Spleen (tissue), 11 donors: ENCODE measurements around the gene KRTAP22-1. TPM values are rescaled to one million over a fixed set of nuclear protein-coding genes. Genes with fewer than 3 reads are reported as not detected.

Experiments
- DNase-seq: peaks from one replicate; pipeline ENCODE4 v3.0.0-alpha.2; 2020
- H3K27ac ChIP-seq, 8 donors: fragments of 200-600 bp; sonication (generic) in 7 of 8; 1 replicate in 4 of 8; 2 replicates in 4 of 8; pipeline versions ENCODE4 v1.5.0 to v1.8.0; 2016 to 2021; ENCODE audit warnings: inconsistent platforms in 4 of 8, mild to moderate bottlenecking in 4 of 8, moderate library complexity in 1 of 8
- H3K27me3 ChIP-seq, 7 donors: fragments of 200-600 bp; sonication (generic) in 6 of 7; replicated peaks in 1 of 7; 1 replicate in 4 of 7; 2 replicates in 3 of 7; pipeline versions ENCODE4 v1.5.0 to v1.8.0; 2016 to 2021; ENCODE audit warnings: inconsistent platforms in 3 of 7, mild to moderate bottlenecking in 1 of 7
- H3K36me3 ChIP-seq, 6 donors: fragments of 200-600 bp; sonication (generic) in 5 of 6; 1 replicate in 4 of 6; 2 replicates in 2 of 6; pipeline versions ENCODE4 v1.5.0 to v1.8.0; 2016 to 2021; ENCODE audit warnings: inconsistent platforms in 2 of 6
- H3K4me1 ChIP-seq, 6 donors: fragments of 200-600 bp; sonication (generic) in 5 of 6; 1 replicate in 3 of 6; 2 replicates in 3 of 6; pipeline versions ENCODE4 v1.5.0 to v1.8.0; 2016 to 2021; ENCODE audit warnings: inconsistent platforms in 3 of 6
- H3K4me3 ChIP-seq, 8 donors: fragments of 200-600 bp; sonication (generic) in 7 of 8; 1 replicate in 4 of 8; 2 replicates in 4 of 8; pipeline versions ENCODE4 v1.5.0 to v1.8.0; 2016 to 2021; ENCODE audit warnings: inconsistent platforms in 4 of 8, mild to moderate bottlenecking in 4 of 8, moderate library complexity in 2 of 8
- H3K9me3 ChIP-seq, 8 donors: fragments of 200-600 bp; sonication (generic) in 7 of 8; 1 replicate in 4 of 8; 2 replicates in 4 of 8; pipeline versions ENCODE4 v1.5.0 to v1.8.0; 2016 to 2021; ENCODE audit warnings: inconsistent platforms in 4 of 8
- POLR2A ChIP-seq, 3 donors: fragments of 450-650 bp; IDR thresholded peaks; one replicate each; pipeline ENCODE4 v1.5.1; 2017; ENCODE audit warnings: antibody characterized with exemption in 3 of 3, mild to moderate bottlenecking in 1 of 3
- POLR2AphosphoS5 ChIP-seq, 3 donors: sonication (generic); formaldehyde crosslinking; IDR thresholded peaks; one replicate each; pipeline ENCODE4 v1.5.1; 2017; ENCODE audit warnings: antibody characterized with exemption in 3 of 3
- WGBS, 5 donors: extraction: QIAGEN DNeasy Blood & Tissue Kit in 3 of 5; methylation state at CpG; one replicate each; pipeline versions ENCODE4 v1.1.5 to v1.1.7; 2013 to 2018; 5-methylcytosine and 5-hydroxymethylcytosine counted together
- intact Hi-C: fragments of 100-400 bp; cut with DNase I; formaldehyde crosslinking; loops from one replicate; pipeline ENCODE4 v1.15.0; 2023; ENCODE audit warnings: low total_unique reads
- polyA plus RNA-seq, 3 donors: library from polyadenylated mRNA; stranded (reverse); fragments of 200-250 nt; gene quantifications; one replicate each; pipeline ENCODE4 v1.2.1, GENCODE V29; 2013
- total RNA-seq, 7 donors: library from RNA; depleted of rRNA in 3 of 7; stranded (reverse); fragments of >200 nt in 3 of 7; fragmentation: NEBNext Ultra II Directional in 4 of 7; extraction: Animal tissue kit (Norgen Biotek cat#: 25700) in 4 of 7; gene quantifications; one replicate each; pipeline versions ENCODE4 v1.1.0 to v1.2.1, GENCODE V29; 2016 to 2021
- TF ChIP-seq, protein P1 (sequence below), 11 experiments: fragments of 200-600 bp in 7 of 11; fragments of 450-650 bp in 4 of 11; sonication (generic) in 4 of 11; IDR thresholded peaks in 8 of 11; conservative IDR thresholded peaks in 3 of 11; 1 replicate in 7 of 11; 2 replicates in 4 of 11; pipeline versions ENCODE4 v1.4.0 to v1.8.0; 2016 to 2021; ENCODE audit warnings: antibody characterized with exemption in 11 of 11, inconsistent platforms in 4 of 11, mild to moderate bottlenecking in 1 of 11
- donor health status: healthy with polysubstance abuse.
- donor health status: DM: no; HTN: no; CAD: no; lungs with moderate emphysema.
- donor health status: DM: no; HTN: no; CAD: no.
- donor health status: Bipolar disorder and iron deficiency.
- donor health status: healthy.
- donor health status: DM: no; HTN: no; CAD: no.
- donor health status: DM: yes; HTN: yes; CAD: no.

KRTAP22-1 gene
- total and polyA plus RNA-seq, 10 donors = not detected

DNA sequence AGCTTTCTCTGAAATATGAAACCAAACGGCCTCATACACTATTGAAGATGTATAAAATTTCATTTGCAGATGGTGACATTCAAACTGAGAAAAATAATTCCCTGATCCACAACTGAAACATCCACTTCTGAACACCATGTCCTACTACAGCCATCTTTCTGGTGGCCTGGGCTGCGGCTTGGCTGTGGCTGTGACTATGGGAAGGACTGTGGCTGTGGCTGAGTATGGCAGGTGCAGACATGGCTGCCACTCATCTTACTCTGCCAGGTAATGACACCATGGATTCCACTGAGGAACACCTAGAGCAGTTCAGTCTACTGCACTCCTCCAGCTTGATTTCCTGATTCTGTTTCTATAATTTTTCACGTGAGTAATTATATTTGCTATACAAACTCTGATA is 19.6 kb downstream of the KRTAP22-1 start, which contains the start of gene KRTAP20-4:
TSS of gene KRTAP20-4 (plus strand) at position 106 of the 400 bp plus-strand sequence.
- Histone ChIP-seq H3K9me3 (peaks cover 0 to 24% (median 7%) of the 10 kb centered on the region in 8 donors), H3K4me1 (no peaks in the 10 kb centered on the region), H3K4me3 (no peak within 1 kb of the TSS), H3K27me3 (no peaks in the 10 kb centered on the region), H3K27ac (no peak within 1 kb of the TSS), H3K36me3 (no peaks in the 10 kb centered on the region)
- intact Hi-C loops = no loop called here
- TF ChIP-seq, protein P1, sequence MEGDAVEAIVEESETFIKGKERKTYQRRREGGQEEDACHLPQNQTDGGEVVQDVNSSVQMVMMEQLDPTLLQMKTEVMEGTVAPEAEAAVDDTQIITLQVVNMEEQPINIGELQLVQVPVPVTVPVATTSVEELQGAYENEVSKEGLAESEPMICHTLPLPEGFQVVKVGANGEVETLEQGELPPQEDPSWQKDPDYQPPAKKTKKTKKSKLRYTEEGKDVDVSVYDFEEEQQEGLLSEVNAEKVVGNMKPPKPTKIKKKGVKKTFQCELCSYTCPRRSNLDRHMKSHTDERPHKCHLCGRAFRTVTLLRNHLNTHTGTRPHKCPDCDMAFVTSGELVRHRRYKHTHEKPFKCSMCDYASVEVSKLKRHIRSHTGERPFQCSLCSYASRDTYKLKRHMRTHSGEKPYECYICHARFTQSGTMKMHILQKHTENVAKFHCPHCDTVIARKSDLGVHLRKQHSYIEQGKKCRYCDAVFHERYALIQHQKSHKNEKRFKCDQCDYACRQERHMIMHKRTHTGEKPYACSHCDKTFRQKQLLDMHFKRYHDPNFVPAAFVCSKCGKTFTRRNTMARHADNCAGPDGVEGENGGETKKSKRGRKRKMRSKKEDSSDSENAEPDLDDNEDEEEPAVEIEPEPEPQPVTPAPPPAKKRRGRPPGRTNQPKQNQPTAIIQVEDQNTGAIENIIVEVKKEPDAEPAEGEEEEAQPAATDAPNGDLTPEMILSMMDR (IDR thresholded peaks at IDR 0.05 in 8 of 11, conservative IDR thresholded peaks at IDR 0.05 in 3 of 11) = no peak
- TF ChIP-seq POLR2AphosphoS5 (IDR thresholded peaks at IDR 0.05) (no peak), POLR2A (IDR thresholded peaks at IDR 0.05) (no peak)
- DNase-seq = no peak
- WGBS, 5 donors = 69 to 91% (median 87%) methylated on average over 3 of the region's 3 CpGs

DNA sequence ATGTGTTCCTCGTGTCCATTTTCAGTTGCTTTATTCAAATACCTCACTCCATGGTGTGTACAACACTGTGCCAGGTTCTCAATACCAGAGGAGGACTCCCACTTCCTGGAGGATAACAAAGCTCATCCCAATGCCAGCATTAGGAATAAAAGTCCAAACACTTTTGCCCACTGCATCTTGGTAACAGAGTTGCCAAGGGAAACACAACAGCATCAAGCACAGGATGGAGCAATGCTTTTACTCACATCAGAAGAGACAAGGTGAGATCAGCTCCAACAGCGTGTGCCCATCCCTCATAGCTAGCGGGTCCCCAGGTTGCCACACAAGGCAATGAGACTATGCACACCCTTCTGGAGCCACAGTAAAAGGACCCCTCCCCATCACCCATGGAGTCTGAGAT is 22.5 kb downstream of the KRTAP22-1 start:
- Histone ChIP-seq H3K27me3 (no peaks in the 10 kb centered on the region), H3K4me3 (no peak overlapping the region), H3K9me3 (peaks cover 0 to 32% (median 10%) of the 10 kb centered on the region in 8 donors), H3K36me3 (no peaks in the 10 kb centered on the region), H3K27ac (no peak overlapping the region), H3K4me1 (no peaks in the 10 kb centered on the region)
- intact Hi-C loops = no loop called here
- TF ChIP-seq POLR2AphosphoS5 (IDR thresholded peaks at IDR 0.05) (no peak), POLR2A (IDR thresholded peaks at IDR 0.05) (no peak)
- TF ChIP-seq, protein P1 (IDR thresholded peaks at IDR 0.05 in 8 of 11, conservative IDR thresholded peaks at IDR 0.05 in 3 of 11) = no peak
- no peak for DNase-seq
- WGBS, 5 donors = 73 to 93% (median 87%) methylated on average over 3 of the region's 3 CpGs

DNA sequence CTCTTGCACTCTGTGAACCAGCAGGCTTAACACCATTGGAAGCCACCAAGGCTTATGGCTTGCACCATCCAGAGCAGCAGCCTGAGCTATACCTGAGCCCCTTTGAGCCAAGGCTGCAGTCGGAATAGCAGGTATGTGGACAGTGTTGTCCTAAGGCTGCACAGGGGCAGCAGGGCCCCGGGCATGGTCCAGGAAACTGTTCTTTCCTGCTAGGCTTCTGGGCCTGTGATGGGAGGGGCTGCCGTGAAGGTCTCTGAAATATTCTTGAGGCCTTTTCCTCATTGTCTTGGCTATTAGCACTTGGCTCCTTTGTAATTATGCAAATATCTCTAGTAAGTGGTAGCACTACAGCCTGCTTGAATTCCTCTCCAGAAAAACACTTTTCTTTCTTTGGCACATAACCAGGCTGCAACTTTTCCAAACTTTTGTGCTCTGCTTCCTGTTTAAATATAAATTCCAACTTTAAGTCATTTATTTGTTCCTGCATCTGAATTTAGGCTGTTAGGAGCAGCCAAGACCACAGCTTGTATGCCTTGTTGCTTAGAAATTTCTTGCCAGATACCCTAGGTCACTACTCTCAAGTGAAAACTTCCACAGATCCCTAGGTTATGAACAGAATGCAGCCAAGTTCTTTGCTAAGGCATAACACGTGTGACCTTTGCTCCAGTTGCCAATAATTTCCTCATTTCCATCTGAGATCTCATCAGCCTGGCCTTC is 24.7 kb downstream of the KRTAP22-1 start:
- Histone ChIP-seq H3K36me3 (no peaks in the 10 kb centered on the region), H3K27ac (no peak overlapping the region), H3K9me3 (peaks cover 0 to 36% (median 10%) of the 10 kb centered on the region in 8 donors), H3K4me1 (no peaks in the 10 kb centered on the region), H3K27me3 (no peaks in the 10 kb centered on the region), H3K4me3 (no peak overlapping the region)
- intact Hi-C loops = no loop called here
- no peak for DNase-seq
- TF ChIP-seq POLR2A (IDR thresholded peaks at IDR 0.05) (no peak), POLR2AphosphoS5 (IDR thresholded peaks at IDR 0.05) (no peak)
- TF ChIP-seq, protein P1 (IDR thresholded peaks at IDR 0.05 in 8 of 11, conservative IDR thresholded peaks at IDR 0.05 in 3 of 11) = no peak
- WGBS, 5 donors = 42 to 77% (median 62%) methylated on average over 3 to 4 of the region's 4 CpGs

DNA sequence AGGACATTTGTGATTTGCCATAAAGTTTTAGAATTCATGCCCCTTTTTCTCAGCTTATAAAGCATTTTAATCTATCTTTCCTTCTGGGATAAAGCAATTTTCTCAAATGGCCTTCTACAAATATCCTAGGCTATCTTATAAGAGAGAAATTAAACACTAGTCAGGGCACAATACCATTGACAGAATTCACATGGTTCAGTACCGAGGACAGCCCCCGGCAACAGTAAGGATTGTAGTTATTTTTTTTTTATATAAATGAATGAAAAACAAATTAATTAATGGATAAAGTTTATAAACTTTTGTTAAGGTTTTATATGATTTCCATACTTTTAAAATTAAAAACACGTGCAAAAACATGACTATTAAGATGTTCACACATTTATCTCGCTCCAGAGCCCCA is 27.2 kb downstream of the KRTAP22-1 start:
- WGBS, 5 donors = 74 to 87% (median 83%) methylated on average over 4 of the region's 4 CpGs
- no peak for DNase-seq
- no peaks in the 10 kb centered on the region for H3K4me1 ChIP-seq
- H3K27me3 ChIP-seq = no peaks in the 10 kb centered on the region
- H3K9me3 ChIP-seq = peaks cover 0 to 40% (median 10%) of the 10 kb centered on the region in 8 donors
- H3K36me3 ChIP-seq = no peaks in the 10 kb centered on the region
- intact Hi-C loops = no loop called here
- TF ChIP-seq, protein P1 (IDR thresholded peaks at IDR 0.05 in 8 of 11, conservative IDR thresholded peaks at IDR 0.05 in 3 of 11) = no peak
- TF ChIP-seq POLR2A (IDR thresholded peaks at IDR 0.05) = no peak
- no peak overlapping the region for H3K27ac ChIP-seq
- no peak overlapping the region for H3K4me3 ChIP-seq
